ENCODE measurements around the gene SLC9A3.

DNA sequence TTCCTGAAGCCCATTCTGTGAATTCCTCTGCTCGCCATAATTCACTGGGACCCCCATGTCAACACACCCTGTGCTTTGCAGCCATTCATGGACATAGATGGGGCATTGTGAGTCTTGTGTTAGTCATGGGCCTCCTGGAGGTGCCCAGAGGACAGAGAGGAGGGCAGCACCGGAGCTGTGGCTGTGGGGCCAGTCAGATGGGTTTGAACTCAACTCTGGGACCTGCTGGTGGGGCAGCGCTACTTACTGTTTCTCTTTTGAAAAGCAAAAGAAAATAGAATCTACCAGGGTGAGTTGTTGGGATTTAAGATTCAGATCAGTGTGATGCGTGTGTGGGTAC lies 92.6 kb downstream of the SLC9A3 start:
- TF ChIP-seq RFXANK (CRISPR knock-in tag; IDR thresholded peaks at IDR 0.05) = no peak
- TF ChIP-seq RBFOX2 (IDR thresholded peaks at IDR 0.05; ENCODE audit: low read depth, low read length) = no peak

Data from HepG2 (cell line).